Immature natural killer cell (primary cell): ENCODE measurements around the gene SYMPK. TPM values are rescaled to one million over a fixed set of nuclear protein-coding genes. Genes with fewer than 3 reads are reported as not detected.
A peak's percentile ranks its signal among the peaks of the same experiment; 100 is the strongest.

Experiments
- DNase-seq, 3 donors: peaks; one replicate each; pipeline ENCODE4 v3.0.0; 2022; ENCODE audit warnings: mixed read lengths in 1 of 3
- H3K27ac Mint-ChIP-seq, 6 donors: one replicate each; pipeline ENCODE4 v1.8.0; 2020; ENCODE audit warnings: mixed read lengths in 6 of 6, mild to moderate bottlenecking in 5 of 6, inconsistent platforms in 4 of 6, moderate library complexity in 3 of 6
- H3K27me3 Mint-ChIP-seq, 3 donors: one replicate each; pipeline ENCODE4 v1.8.0; 2020 to 2021; ENCODE audit warnings: low read depth in 3 of 3, mild to moderate bottlenecking in 3 of 3, mixed read lengths in 3 of 3, moderate library complexity in 3 of 3, inconsistent platforms in 1 of 3
- H3K36me3 Mint-ChIP-seq, 3 donors: one replicate each; pipeline ENCODE4 v1.8.0; 2020; ENCODE audit warnings: mixed read lengths in 3 of 3, inconsistent platforms in 2 of 3, mild to moderate bottlenecking in 2 of 3
- H3K4me1 Mint-ChIP-seq, 2 donors: one replicate each; pipeline ENCODE4 v1.8.0; 2020; ENCODE audit warnings: inconsistent platforms in 2 of 2, mild to moderate bottlenecking in 2 of 2, mixed read lengths in 2 of 2, moderate library complexity in 1 of 2
- H3K4me3 Mint-ChIP-seq, 5 donors: one replicate each; pipeline ENCODE4 v1.8.0; 2020; ENCODE audit warnings: mild to moderate bottlenecking in 5 of 5, mixed read lengths in 5 of 5, inconsistent platforms in 3 of 5, moderate library complexity in 3 of 5
- H3K9me3 Mint-ChIP-seq, 6 donors: one replicate each; pipeline ENCODE4 v1.8.0; 2020; ENCODE audit warnings: mild to moderate bottlenecking in 6 of 6, mixed read lengths in 6 of 6, inconsistent platforms in 4 of 6, moderate library complexity in 3 of 6
- polyA plus RNA-seq, 3 donors: library from polyadenylated mRNA; unstranded; fragments of 300-500 nt; fragmentation: Illumina TruSeq; gene quantifications; one replicate each; pipeline ENCODE4 v1.2.3, GENCODE V29; 2021

The SYMPK gene
- polyA plus RNA-seq, 3 donors from 2014 or later = 2.1 to 14.6 (median 5.6) TPM

DNA sequence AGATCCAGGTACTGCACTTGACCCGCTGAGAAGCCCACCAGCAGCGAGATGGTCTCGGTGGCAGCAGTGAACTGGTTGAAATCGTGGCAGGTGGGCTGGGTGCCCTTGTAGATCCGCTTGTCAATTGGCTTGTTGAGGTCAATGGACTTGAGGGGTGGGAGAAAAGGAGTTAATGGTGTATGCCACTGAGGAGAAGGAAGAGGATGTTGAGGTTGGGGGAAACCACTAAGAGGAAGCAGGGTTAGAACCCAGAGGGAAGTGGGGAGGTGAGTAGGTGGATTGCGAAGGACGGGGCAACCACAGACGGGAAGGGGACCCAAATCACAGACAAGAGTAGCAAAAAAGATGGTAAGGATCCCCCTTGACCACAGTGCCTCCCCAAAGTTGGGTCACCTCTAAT lies 72.0 kb downstream of the SYMPK start:
- Mint-ChIP-seq H3K9me3 (no peaks in the 10 kb centered on the region), H3K4me3 (peak overlapping the region; percentile 83 to 92 (median 89)), H3K36me3 (peaks cover 13 to 38% (median 21%) of the 10 kb centered on the region in 3 donors), H3K27ac (peak overlapping the region; percentile 30 to 64 (median 46)), H3K4me1 (peaks cover 36 to 39% of the 10 kb centered on the region in 2 donors), H3K27me3 (peaks cover 19 to 27% (median 25%) of the 10 kb centered on the region in 3 donors)
- peak; percentile 39 to 57 (median 46) for DNase-seq

DNA sequence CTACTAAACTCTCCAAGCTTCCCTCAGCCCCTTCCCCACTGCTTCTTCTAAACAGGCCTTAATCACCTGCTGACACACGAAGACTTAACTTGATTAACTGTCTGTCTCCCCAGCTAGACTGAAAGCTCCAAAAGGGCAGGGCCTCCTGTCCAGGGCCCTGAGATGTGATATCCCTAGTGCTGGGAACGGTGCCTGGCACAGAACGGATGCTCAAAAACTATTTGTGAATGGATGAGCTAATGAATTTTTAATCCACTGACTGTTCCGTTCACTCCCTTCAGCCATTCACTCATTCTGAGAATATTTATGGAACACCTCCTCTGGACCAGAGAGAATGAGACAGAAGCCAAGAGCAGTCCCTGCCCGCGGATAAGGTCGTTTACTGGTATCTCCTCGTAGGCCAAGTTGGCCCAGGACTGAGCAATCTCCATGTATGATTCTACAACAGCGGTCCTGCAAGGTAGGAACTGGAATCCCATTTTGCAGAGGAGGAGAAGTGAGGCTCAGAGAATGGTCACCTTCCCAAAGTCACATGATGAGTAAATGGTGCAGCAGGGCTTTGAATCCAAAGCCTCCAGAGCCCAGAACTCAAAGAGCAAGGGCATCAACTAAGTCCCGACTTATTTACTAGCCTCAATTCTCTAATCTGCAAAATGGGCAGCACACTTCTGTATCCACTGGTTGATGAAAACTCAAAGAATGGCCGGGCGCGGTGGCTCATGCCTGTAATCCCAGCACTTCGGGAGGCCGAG lies 73.7 kb downstream of the SYMPK start:
- Mint-ChIP-seq H3K27me3 (peaks cover 19 to 25% (median 25%) of the 10 kb centered on the region in 3 donors), H3K27ac (no peak overlapping the region), H3K4me3 (no peak overlapping the region), H3K9me3 (no peaks in the 10 kb centered on the region), H3K36me3 (peaks cover 13 to 38% (median 21%) of the 10 kb centered on the region in 3 donors), H3K4me1 (peaks cover 32 to 36% of the 10 kb centered on the region in 2 donors)
- no peak for DNase-seq

DNA sequence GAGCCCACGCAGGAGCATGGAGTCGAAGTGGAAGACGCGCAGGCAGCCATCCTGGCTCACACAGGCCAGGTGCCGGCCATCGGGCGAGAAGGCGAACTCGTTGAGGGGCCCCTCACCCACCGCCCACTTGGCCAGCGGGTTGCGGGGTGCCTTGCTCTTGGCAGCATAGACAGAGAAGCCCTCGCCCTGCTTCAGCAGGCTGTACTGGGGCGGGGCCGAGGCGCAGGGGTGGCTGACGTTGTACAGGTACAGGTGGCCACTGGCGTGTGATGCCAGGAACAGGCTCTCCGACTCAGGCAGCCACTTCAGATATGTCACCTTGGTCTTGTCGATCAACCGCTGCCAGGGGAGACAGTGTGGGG lies 76.4 kb downstream of the SYMPK start:
- no peak overlapping the region for H3K4me3 Mint-ChIP-seq
- no peak overlapping the region for H3K27ac Mint-ChIP-seq
- peaks cover 2 to 12% (median 5%) of the 10 kb centered on the region in 3 donors for H3K27me3 Mint-ChIP-seq
- H3K9me3 Mint-ChIP-seq = no peaks in the 10 kb centered on the region
- H3K4me1 Mint-ChIP-seq = peaks cover 11 to 18% of the 10 kb centered on the region in 2 donors
- H3K36me3 Mint-ChIP-seq = peaks cover 13 to 38% (median 16%) of the 10 kb centered on the region in 3 donors
- no peak for DNase-seq

DNA sequence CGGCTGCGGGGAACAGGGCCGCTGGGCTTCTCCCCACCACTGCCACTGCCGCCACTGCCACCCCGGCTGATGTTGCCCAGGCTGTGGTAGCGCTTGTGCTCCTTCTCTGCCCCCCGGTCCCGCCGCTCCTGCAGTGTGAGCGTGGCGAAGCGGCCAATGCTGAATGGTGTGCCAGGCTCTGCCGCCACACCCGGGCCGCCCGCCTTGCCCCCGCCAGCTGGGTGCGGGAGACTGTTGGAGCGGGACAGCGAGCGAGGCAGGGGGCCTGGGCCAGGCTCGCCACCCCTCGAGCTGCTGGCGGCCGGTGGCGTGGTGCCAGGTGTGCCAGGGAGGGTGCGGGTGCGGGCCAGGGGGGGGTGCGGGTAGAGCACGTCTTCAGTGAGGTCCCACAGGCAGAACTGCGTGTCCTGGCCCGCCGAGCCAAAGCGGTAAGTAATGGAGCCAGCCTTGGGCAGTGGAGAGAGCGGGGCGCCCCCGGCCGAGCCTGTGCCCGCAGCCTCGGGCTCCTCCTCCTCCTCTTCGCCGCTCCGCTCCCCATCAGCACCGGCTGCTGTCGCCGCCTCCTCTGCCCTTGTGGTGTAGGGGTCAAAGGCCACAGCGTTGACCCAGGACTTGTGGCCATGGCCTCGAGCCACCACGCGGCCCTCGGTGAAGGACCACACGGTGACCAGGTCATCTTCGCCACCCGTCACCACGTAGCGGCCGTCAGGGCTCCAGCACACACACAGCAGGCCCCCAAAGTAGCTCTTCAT lies 77.0 kb downstream of the SYMPK start:
- Mint-ChIP-seq H3K4me3 (no peak overlapping the region), H3K4me1 (peaks cover 5 to 13% of the 10 kb centered on the region in 2 donors), H3K27ac (no peak overlapping the region), H3K36me3 (peaks cover 13 to 37% (median 16%) of the 10 kb centered on the region in 3 donors), H3K9me3 (no peaks in the 10 kb centered on the region), H3K27me3 (peaks cover 2 to 6% (median 2%) of the 10 kb centered on the region in 3 donors)
- DNase-seq = no peak

DNA sequence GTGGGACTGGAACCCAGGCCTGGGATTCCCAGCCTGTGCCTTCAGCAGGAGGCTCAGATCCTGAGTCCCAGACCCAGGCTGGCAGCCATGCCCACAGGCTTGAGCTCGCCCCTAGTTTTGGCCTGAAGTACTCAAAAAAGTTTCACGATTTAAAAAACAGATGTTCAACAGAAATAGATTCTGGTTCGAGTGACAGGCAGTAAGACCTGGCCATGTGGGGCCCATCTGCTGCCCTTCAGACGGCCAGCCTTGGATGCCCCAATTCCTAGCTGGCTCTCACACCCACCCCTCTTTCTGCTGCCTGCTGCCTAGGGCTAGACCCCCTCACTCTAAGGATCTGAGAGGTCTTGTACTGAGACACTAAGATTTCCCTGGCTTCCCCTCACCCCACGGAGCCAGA lies 77.8 kb downstream of the SYMPK start:
- Mint-ChIP-seq H3K4me1 (peaks cover 0 to 9% of the 10 kb centered on the region in 2 donors), H3K27ac (no peak overlapping the region), H3K4me3 (no peak overlapping the region), H3K9me3 (no peaks in the 10 kb centered on the region), H3K27me3 (peaks cover 2 to 5% (median 2%) of the 10 kb centered on the region in 3 donors), H3K36me3 (peaks cover 13 to 34% (median 16%) of the 10 kb centered on the region in 3 donors)
- no peak for DNase-seq

DNA sequence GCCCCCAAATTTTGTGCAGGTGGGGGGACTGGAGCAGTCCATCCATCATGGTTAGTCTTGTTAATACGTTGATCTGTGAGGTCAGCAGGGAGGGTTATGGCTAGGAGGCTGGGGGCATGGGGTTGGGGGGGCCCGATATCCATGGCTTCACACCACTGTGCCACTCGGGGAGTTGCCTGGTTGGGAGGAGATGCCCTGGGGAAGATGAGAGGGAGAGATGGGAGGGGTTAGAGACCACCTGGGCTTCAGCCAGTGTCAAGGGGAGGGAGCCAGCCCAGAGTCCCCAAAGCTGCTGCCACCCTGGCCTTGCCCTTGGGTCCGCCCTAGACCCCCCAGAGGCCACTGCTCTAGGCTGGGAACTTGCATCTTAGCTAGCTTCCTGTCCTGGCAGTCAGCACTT lies 78.9 kb downstream of the SYMPK start:
- DNase-seq = no peak
- Mint-ChIP-seq H3K4me1 (peaks cover 8 to 14% of the 10 kb centered on the region in 2 donors), H3K36me3 (peaks cover 11 to 30% (median 13%) of the 10 kb centered on the region in 3 donors), H3K9me3 (no peaks in the 10 kb centered on the region), H3K27ac (no peak overlapping the region), H3K27me3 (peaks cover 2 to 10% (median 6%) of the 10 kb centered on the region in 3 donors), H3K4me3 (no peak overlapping the region)

DNA sequence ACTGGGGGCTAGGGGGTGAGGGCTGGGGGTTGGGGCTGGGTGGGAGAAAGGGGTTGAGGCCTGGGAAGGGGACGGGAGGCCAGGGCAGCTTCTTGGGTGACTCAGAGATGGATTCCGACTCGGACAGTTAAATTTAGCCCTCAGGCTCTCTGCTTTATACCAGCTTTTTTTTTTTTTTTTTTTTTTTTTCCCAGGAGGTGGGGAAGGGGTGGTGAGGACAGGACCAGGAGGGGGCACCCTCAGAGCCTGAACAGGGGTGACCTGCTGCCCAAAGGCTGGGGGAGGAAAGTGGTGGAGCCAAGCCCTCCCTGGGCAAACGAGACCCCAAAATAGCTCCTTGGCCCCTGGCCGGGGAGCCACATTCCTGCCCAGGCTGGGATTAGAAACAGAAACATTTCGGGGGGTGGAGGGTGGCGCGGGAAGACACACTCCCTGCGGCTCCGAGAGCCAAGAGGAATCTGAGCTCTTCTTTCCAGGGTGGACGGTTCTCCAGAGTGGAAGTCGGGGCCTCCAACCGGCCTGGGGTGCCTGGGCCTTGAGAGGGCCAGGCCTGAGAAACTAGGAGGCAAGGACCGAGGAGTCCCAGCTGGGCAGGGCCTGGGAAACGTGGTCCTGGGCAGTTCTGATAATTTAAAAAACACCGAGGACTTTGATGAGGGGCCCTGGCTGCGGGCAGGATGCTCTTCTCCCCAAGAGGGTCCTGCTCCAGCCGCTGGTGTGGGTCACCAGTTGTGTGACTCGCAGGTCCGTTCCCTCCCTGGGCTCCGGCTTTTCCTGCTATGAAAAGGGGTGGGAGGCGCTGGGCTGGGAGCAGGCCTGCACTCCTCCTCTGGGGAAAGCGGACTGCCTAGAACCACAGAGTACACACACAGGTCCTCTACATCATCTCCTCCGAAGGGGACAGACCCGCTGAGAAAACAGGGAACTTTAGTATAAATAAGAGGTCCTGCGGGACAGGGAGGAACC lies 79.8 kb downstream of the SYMPK start:
- Mint-ChIP-seq H3K36me3 (peaks cover 2 to 23% (median 5%) of the 10 kb centered on the region in 3 donors), H3K4me1 (peaks cover 17 to 21% of the 10 kb centered on the region in 2 donors), H3K4me3 (no peak overlapping the region), H3K27me3 (peaks cover 6 to 13% (median 8%) of the 10 kb centered on the region in 3 donors), H3K9me3 (no peaks in the 10 kb centered on the region), H3K27ac (no peak overlapping the region)
- DNase-seq = no peak

DNA sequence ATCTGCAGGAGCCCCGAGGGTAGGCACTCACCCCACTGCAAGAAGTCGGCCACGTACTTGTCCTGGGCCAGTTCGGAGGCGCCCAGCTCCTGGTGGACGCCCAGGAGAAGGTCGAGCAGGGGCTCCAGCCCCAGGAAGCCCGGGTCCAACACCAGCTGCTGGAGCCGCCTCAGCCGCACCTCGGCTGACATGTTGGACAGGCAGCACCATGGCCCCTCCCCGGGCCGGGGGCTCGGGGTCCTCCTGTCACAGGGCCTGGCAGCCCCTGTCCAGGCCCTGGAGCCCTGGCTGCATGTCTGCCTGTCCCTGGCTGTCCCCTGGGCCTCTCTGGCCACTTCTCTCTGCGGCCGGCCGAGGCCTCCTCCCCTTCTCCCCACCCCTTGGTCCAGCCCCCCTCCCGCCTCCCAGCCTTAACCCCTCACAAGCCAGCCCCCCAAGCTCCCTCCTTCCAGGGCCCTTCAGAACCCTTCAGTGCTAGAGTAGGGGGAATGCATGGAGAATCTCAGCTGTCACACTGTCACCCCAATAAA lies 80.7 kb downstream of the SYMPK start, which contains the start of gene DMPK:
TSS of gene DMPK (minus strand) at position 329 of the 530 bp plus-strand sequence. CDS start at position 191, 138 bp downstream.
- Mint-ChIP-seq H3K27me3 (peaks cover 6 to 11% (median 6%) of the 10 kb centered on the region in 3 donors), H3K27ac (no peak within 1 kb of the TSS), H3K4me3 (no peak within 1 kb of the TSS), H3K36me3 (peaks cover 0 to 16% (median 3%) of the 10 kb centered on the region in 3 donors), H3K9me3 (no peaks in the 10 kb centered on the region), H3K4me1 (peaks cover 17 to 21% of the 10 kb centered on the region in 2 donors)
- no peak for DNase-seq

DNA sequence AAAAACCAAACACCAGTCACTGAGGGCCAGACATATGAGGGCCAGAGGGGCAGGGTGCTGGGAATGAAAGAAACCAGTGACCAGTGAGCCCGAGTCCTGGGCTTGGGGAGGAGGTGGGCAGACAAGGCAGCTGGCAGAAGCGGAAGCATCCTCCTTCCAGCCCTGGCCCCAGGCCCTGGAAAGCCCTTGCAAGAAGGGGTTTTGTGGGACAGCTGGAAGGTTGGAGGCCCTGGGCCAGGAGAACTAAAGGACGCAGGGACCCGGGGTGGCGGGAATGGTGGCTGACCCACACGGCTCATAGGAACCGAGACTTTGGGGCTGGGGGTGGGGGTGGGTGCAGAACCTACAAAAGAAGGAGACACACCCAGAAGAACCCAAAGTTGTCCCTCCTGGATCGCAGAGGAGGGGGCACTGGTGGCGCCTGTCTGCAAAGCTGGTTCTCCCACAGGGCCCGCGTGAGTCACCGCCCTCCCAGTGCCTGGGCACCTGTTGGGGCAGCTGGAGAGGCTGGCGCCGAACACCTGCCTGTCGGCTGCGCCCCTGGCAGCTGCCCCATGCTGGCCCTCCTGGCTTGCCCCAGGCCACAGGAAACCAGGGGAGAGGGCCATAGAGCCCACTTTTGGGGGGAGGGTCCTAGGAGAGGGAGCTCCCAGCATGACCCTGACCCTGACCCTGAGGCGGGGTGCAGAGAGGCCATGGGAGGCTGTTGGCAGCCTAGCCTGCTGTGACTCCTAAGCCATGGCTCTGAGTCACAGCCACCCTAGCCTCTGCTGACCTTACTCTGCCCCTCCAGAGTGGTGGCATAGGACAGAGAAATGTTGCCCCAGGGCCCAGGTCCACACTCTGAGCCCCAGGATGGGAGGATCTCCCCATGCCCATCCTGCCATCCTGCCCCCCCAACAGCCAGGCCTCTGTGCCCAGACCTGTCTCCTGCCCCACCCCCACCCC lies 81.5 kb downstream of the SYMPK start:
- DNase-seq = no peak
- Mint-ChIP-seq H3K27ac (peak overlapping the region in 1 of 6 donors; percentile 36), H3K4me1 (peaks cover 17 to 21% of the 10 kb centered on the region in 2 donors), H3K36me3 (peaks cover 0 to 11% (median 8%) of the 10 kb centered on the region in 3 donors), H3K4me3 (no peak overlapping the region), H3K27me3 (peaks cover 6 to 11% (median 6%) of the 10 kb centered on the region in 3 donors), H3K9me3 (no peaks in the 10 kb centered on the region)

DNA sequence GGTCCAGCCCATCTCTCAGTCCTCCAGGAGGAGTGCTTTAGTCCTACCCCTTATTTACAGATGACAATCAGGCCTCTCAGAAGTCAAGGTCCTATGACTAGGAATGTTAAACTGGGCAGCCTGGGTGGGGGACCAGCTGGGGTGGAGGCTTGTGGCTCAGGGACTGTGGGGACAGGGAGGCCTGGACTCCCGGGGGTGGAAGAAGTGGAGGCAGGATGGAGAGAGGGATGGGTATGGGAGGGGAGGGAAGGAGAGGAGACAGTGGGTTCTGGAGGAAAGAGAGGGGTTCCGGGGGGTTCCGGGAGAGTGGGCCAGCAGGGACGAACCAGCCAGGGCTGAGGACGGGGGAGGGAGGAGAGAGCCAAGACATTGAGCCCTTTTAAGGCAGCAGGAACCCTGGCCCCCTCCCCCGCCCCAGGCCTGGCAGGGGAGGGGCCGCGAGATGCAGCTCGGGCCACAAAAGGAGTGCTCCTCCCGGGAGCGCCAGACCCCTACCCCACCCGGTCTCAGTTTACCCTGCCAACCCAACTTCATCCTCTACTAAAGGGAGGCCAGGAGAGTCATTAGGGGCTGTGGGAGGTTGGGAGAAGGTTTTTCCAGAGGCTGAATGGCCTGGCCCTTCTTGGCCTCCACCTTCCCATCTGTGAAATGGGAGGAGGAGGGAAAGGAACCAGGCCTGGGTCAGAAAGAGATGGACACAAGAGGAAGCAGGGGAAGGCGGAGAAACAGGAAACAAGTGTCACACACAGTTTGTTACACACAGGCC lies 82.3 kb downstream of the SYMPK start:
- DNase-seq = no peak
- H3K27ac Mint-ChIP-seq = peak overlapping the region in 1 of 6 donors; percentile 36
- H3K4me3 Mint-ChIP-seq = no peak overlapping the region
- peaks cover 17 to 21% of the 10 kb centered on the region in 2 donors for H3K4me1 Mint-ChIP-seq
- H3K9me3 Mint-ChIP-seq = no peaks in the 10 kb centered on the region
- H3K36me3 Mint-ChIP-seq = peaks cover 0 to 8% (median 7%) of the 10 kb centered on the region in 3 donors
- peaks cover 6 to 11% (median 6%) of the 10 kb centered on the region in 3 donors for H3K27me3 Mint-ChIP-seq

DNA sequence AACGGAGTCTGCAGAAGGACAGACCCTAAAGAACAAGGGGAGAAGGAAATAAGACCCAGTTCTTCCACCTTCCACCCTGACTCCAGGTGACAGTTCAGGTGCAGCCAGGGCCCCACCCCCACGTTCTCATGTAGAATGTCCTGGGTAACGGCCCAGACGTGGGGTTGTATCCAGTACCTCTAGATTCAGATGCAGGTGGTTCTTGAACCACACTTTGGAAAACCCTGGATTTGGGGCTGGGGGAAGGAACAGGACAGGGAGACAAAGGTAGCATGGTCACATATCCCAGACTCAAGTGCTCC lies 82.8 kb downstream of the SYMPK start:
- no peaks in the 10 kb centered on the region for H3K9me3 Mint-ChIP-seq
- H3K4me1 Mint-ChIP-seq = peaks cover 17 to 21% of the 10 kb centered on the region in 2 donors
- peak overlapping the region in 1 of 5 donors; percentile 88 for H3K4me3 Mint-ChIP-seq
- H3K27ac Mint-ChIP-seq = peak overlapping the region in 1 of 6 donors; percentile 46
- peaks cover 0 to 8% (median 7%) of the 10 kb centered on the region in 3 donors for H3K36me3 Mint-ChIP-seq
- DNase-seq = no peak
- peaks cover 6 to 11% (median 6%) of the 10 kb centered on the region in 3 donors for H3K27me3 Mint-ChIP-seq
